Measurements from ENCODE around the gene TEKT3. TPM values are rescaled to one million over a fixed set of nuclear protein-coding genes. Genes with fewer than 3 reads are reported as not detected.

Gene TEKT3
- total RNA-seq, 3 donors from 2014 or later = 0.60 to 0.69 TPM; not detected in 1

DNA sequence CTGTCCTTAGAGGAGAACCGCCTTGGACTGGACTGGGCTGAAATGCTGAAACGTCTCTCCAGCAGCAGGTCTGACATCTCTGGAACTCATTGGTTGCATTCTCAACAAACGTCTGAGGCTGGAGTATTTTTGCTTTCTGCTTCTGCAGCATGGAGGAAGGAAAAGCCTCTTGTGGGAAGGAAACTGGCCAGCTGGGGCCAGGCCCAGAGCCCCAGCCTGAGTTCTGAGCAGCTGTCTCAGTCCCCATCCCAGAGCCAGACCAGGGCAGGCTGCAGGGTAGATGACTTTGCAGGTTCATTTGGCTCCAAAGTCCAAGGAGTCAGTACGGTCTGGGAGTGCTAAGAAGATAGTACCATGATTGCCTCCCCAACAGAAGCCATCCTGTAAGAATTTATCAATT is 18.3 kb downstream of the TEKT3 start:
- ATAC-seq = no peak
- no peak for DNase-seq
- TF ChIP-seq, protein P1, sequence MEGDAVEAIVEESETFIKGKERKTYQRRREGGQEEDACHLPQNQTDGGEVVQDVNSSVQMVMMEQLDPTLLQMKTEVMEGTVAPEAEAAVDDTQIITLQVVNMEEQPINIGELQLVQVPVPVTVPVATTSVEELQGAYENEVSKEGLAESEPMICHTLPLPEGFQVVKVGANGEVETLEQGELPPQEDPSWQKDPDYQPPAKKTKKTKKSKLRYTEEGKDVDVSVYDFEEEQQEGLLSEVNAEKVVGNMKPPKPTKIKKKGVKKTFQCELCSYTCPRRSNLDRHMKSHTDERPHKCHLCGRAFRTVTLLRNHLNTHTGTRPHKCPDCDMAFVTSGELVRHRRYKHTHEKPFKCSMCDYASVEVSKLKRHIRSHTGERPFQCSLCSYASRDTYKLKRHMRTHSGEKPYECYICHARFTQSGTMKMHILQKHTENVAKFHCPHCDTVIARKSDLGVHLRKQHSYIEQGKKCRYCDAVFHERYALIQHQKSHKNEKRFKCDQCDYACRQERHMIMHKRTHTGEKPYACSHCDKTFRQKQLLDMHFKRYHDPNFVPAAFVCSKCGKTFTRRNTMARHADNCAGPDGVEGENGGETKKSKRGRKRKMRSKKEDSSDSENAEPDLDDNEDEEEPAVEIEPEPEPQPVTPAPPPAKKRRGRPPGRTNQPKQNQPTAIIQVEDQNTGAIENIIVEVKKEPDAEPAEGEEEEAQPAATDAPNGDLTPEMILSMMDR (IDR thresholded peaks at IDR 0.05) = no peak
- Histone ChIP-seq H3K4me1 (ENCODE audit: low read depth) (no peaks in the 10 kb centered on the region), H3K9me3 (no peaks in the 10 kb centered on the region), H3K36me3 (ENCODE audit: low read depth) (no peaks in the 10 kb centered on the region), H3K4me3 (no peak overlapping the region)
- intact Hi-C loops (cut with DNase I, micrococcal nuclease) = no loop called here

DNA sequence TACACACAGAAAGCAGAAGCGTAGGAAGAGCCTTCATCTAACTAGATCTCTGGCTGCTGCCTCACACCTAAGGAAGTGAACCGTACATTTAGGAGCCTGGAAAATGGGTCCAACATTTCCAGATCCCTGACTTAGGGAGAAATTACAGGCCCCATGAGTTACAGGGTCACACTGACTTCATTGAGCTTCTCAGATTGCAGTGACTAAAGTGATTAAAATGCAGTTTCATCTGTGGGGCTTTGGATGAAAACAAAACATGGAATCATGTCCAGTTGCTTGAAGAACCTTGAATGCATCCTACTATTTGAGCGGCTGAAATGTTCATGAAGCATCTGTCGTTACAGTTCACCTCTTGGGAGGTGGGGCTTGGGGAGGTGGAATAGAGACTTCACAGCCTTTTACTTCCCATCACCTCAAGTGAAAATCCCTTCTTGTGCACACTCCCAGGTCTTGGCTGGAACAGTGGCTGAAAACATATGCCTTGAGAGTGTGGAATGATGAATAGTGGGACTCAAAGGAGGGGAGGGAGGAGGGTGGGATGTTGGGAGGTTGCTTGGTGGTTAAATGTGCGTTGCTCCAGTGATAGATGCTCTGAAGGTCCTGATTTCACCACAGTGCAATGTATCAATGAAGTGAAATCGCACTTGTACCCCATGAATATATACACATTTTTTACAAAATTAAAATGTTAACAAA is 19.7 kb downstream of the TEKT3 start:
- TF ChIP-seq, protein P1 (IDR thresholded peaks at IDR 0.05) = no peak

DNA sequence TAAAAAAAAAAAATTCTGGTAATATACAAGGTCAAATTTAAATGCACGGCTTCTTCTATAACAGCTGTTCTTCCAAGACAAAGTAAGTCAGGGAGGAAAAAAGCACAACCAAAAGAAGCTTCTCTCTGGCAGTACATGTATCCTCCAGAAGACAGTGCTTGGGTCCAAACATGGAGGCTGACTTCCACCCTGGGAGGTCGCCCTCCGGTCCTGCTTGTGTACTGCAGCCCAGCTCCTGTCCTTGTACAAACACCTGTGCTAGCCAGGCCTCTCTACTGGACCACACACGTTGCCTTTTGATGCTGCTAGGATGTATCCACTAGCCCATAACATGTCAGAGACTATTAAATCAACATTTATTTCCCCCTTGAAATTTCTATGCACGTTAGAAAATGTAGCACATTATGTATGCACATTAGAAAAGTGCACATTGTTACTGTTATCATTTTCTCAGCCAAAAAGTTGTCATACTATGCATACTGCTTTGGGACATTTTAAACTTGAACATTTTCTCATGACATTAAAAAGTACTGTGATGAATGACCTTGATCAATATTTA is 21.9 kb downstream of the TEKT3 start:
- ATAC-seq = no peak
- Histone ChIP-seq H3K4me1 (ENCODE audit: low read depth) (no peaks in the 10 kb centered on the region), H3K9me3 (no peaks in the 10 kb centered on the region), H3K4me3 (no peak overlapping the region), H3K36me3 (ENCODE audit: low read depth) (no peaks in the 10 kb centered on the region)
- DNase-seq = no peak
- intact Hi-C loops (cut with DNase I, micrococcal nuclease) = no loop called here
- TF ChIP-seq, protein P1 (IDR thresholded peaks at IDR 0.05) = no peak

More for the DNA sequence above, 19.7 kb downstream of the TEKT3 start:
- DNase-seq (no peak), ATAC-seq (no peak)
- Histone ChIP-seq H3K36me3 (ENCODE audit: low read depth) (no peaks in the 10 kb centered on the region), H3K4me1 (ENCODE audit: low read depth) (no peaks in the 10 kb centered on the region), H3K4me3 (no peak overlapping the region), H3K9me3 (no peaks in the 10 kb centered on the region)
- intact Hi-C loops (cut with DNase I, micrococcal nuclease) = no loop called here

DNA sequence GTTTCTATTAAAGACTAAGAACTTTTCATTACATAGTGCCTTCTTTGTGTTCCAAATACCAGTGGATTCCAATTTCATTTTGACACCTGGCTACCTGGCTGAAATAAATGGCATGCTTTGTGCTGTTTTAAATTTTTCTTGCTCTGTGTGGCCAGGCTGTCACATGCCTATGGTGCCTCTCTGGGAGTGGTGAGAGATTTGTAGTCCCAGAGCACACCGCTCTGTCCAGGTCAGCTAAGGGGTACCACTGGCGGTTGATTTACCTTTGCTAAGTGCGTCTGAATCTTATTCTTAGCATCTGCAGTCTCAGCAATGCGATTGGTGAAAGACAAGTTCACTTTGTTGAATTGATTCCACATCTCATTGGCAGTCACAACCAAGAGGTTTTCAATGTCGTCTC is 29.4 kb downstream of the TEKT3 start:
- TF ChIP-seq, protein P1 (IDR thresholded peaks at IDR 0.05) = no peak
- no peak for ATAC-seq

DNA sequence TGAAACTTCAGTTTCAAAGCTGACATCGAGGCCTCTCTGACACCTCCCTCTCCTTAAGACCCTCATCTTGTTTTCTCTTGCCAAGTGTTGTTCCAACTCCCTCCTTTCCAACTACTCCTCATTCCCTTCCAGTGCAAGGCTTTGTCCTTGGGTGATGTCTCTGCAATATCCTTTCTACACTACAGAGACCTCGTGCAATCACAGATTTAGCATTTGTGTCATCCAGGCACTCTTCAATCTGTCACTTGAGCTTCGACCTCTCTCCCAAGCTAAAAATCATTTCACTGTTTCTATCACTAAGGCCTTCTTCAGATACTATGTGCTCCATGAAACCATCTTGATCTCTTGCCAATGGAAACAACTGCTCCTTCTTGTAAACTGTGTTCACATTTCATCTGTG is 31.6 kb downstream of the TEKT3 start:
- intact Hi-C loops (cut with DNase I, micrococcal nuclease) = no loop called here
- Histone ChIP-seq H3K36me3 (ENCODE audit: low read depth) (no peaks in the 10 kb centered on the region), H3K9me3 (no peaks in the 10 kb centered on the region), H3K4me1 (ENCODE audit: low read depth) (no peaks in the 10 kb centered on the region), H3K4me3 (no peak overlapping the region)
- ATAC-seq (no peak), DNase-seq (no peak)
- TF ChIP-seq, protein P1 (IDR thresholded peaks at IDR 0.05) = no peak

More for the DNA sequence above, 29.4 kb downstream of the TEKT3 start:
- H3K36me3 ChIP-seq (ENCODE audit: low read depth) = no peaks in the 10 kb centered on the region
- no peaks in the 10 kb centered on the region for H3K4me1 ChIP-seq (ENCODE audit: low read depth)
- no peaks in the 10 kb centered on the region for H3K9me3 ChIP-seq
- intact Hi-C loops (cut with DNase I, micrococcal nuclease) = no loop called here
- no peak overlapping the region for H3K4me3 ChIP-seq
- no peak for DNase-seq

Data from mucosa of descending colon (tissue), 3 donors.